HG02642 (cell line): Measurements from ENCODE around the gene SNX13.
"Not testable (repeated sequence)": the region's sequence is repeated elsewhere in the genome, so short reads cannot be mapped to it uniquely, and the experiment has no call there.

ENCODE experiments used
- ATAC-seq: cut with Tn5 transposase; IDR thresholded peaks from one replicate; pipeline ENCODE4 v1.9.1; 2021; ENCODE audit warnings: mild to moderate bottlenecking; ENCODE audit not compliant: unreplicated experiment, poor library complexity

SNX13 gene

DNA sequence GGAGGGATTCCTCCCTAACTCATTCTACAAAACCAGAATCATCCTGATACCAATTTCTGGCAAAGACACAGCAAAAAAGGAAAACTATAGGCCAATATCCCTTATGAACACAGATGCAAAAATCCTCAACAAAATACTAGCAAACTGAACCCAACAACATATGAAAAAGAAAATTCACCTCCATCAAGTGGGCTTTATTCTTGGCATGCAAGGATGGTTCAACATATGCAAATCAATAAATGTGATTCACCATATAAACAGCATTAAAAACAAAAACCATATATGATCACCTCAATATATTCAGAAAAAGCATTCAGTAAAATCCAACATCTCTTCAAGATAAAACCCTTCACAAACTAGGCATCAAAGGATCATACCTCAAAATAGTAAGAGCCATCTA is 23.5 kb downstream of the SNX13 start:
- no peak for ATAC-seq

DNA sequence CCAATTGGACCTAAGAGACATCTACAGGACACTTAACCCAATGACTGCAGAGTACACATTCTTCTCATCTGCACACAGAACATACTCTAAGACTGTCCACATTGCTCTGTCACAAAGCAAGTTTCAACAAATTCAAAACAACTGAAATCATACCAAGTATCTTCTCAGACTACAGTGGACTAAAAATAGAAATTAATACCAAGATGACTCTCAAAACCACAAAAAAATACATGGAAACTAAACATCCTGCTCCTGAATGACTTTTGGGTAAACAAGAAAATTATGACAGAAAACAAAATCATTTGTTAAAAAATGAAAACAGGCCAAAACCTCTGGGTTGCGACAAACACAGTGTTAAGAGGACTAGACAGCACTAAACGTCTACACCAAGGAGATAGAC is 24.5 kb downstream of the SNX13 start:
- no peak for ATAC-seq

DNA sequence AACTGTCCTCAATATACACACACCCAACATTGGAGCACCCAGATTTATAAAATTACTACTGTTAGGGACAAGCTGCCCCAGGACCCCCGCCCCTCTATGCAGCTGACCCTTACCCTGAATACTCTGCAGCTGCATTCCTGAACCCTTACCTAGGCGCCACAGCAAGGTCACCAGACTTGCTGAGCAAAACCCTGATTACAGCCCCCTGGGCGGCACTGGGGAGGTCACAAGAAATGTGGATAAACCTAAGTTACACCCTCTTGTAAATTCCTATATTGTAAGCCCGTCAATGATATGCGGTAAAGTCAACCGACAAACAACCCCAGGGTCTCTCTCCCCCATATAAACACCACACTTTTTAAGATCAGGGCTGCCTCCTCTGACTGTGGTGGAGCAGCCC is 25.1 kb downstream of the SNX13 start:
- ATAC-seq: no peak

DNA sequence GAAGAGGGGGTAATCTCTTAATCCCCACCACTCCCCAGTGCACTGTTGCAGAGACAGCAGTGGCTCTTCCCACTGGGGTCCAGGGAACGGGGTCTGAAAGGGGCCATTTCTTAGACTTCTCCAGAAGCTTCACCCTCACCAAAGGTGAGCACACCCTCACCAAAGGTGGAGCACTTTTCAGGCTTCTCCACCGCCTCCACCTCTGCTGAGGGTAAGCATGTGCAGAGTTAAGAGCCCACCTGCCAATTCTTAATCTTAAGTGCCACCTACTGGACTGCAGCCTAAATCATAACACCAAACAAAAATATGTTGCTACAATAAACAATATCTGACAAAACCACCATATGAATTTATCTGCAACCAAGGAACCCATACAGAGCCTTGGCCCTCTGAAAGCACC is 27.0 kb downstream of the SNX13 start:
- ATAC-seq: no peak

DNA sequence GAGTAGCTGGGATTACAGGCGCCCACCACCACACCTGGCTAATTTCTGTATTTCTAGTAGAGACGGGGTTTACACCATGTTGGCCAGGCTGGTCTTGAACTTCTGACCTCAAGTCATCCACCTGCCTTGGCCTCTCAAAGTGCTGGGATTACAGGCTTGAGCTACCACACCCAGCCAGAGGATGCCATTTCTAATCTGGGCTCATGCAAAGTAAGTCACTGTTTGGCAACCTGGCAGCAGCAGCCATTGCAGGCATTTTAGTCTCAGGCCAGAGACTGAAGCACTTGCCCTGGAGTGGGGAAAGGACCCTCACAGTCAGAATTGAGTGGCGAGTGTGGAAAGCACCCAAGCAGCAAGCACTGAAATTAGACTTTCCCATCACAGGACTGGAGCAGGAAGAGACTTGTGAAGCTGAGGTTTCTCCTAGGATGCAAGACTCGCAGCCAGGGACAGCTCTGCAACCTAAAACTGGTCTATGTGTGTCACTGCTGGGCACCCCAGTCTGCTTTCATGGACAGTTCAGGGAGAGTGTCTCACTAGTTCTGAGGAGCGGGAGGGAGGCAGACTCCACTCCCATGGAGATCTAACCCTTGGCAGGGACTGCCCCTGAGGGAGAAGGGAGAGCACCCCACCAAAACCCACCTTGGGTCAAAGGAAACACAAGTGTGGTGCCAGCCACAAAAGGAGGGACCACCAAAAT is 27.6 kb downstream of the SNX13 start:
- no peak for ATAC-seq

DNA sequence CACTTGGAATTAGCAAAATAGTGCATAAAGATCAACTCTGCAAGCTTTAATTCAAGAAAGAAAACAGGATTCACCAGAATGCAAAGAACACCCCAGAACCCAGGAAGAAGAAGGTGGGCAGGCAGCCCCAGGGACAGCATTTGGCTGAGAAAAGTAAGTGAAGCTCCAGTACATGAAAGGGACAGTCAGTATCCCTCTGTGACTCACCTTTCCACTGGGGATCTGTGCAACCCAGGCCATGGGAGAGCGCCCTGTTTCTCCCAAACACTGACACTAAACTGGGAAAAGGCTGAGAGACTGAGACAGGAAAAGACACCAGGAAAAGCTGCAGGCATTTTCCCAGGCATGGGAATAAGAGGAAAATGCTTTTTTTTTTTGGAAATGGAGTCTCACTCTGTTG is 28.2 kb downstream of the SNX13 start:
- no peak for ATAC-seq

DNA sequence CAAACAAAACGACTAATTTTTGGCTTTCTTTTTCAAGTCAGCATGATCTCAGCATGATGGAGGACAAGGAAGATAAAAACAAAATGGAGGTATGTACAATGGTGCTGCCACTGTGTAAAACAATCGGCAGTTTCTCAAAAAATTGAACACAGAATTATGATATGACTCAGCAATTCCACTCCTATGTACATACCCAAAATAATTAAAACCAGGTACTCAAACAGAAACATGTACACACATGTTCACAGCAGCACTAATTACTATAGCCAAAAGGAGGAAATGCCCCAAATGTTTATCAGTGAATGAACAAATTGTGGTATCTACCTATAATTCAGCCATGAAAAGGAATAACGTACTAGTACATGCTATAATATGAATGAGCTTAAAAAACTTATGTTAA is 29.9 kb downstream of the SNX13 start:
- ATAC-seq: no peak

DNA sequence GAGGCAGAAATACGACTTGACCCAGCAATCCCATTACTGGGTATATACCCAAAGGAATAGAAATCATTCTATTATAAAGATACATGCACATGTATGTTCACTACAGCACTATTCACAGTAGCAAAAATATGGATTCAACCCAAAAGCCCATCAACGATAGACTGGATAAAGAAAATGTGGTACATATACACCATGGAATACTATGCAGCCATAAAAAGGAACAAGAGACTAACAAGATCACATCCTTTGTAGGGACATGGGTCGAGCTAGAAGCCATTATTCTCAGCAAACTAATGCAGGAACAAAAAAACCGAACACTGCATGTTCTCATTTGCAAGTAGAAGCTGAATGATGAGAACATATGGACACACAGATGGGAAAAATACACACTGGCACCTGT is 31.0 kb downstream of the SNX13 start:
- ATAC-seq: not testable (repeated sequence)

DNA sequence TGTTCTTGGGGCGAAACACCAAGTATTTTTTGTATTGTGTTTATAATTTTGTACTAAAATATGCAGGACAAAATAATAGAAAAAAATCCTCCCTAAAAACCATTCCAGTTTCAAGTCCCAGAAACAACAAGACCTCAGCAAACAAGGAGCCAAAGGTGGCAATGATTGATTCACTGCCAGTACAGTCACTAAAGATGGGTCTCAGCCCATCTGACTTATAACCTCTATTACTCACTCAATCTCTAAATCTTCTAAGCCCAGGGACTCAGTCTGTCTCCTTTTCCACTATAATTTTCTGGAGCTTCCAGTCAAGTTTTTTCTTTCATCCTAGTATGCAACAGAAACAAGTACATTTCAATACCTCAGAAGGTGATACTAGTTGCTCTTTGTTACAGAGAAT is 33.3 kb downstream of the SNX13 start:
- ATAC-seq: no peak

DNA sequence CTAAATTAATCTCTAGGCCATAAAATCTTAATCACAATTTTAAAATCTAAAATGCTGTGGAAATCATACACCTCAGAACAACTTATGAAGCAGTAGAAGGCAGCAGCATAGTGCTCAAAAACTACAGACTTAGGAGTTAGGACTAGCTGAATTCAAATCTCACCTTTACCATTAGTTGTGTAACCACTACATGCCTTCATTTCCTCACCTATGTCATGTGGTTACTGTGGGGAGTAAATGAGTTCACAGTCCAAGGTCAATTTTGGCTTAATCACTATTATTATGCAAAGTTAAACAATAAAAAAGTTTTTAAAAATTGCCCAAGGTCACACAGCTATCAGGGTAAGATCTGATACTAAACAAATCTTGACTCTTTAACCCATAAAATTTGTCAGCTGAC is 37.0 kb downstream of the SNX13 start:
- no peak for ATAC-seq

DNA sequence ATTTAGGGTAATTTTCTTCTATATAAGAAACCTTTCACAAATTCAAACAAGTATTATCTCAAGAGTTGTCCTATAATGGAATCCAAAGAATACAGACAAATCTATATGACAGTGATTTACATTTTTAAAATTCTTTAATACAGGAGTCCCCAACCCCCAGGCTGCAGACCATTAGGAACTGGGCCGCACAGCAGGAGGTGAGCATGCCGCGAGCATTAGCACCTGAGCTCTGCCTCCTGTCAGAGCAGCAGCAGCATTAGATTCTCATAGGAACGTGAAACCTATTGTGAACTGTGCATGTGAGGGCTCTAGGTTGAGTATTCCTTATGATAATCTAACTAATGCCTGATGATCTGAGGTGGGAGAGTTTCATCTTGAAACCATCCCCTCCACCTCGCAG is 37.7 kb downstream of the SNX13 start:
- ATAC-seq: no peak

DNA sequence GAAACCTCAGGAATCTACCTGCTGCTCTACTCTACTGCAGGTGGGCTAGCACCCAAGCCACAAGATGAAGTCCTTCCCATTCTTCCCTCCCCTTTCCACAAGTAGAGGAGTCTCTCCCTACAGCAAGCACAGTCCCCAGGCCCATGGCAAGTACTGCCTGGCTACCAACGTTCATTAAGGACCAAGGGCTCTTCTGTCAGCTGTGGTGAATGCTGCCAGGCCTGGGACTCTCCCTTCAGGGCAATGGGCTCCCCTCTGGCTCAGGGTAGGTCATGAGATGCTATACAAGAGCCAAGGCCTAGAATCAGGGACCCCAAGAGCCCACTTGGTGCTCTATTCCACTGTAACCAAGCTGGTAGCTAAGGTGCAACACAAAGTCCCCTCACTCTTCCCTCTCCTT is 39.8 kb downstream of the SNX13 start:
- ATAC-seq: no peak

DNA sequence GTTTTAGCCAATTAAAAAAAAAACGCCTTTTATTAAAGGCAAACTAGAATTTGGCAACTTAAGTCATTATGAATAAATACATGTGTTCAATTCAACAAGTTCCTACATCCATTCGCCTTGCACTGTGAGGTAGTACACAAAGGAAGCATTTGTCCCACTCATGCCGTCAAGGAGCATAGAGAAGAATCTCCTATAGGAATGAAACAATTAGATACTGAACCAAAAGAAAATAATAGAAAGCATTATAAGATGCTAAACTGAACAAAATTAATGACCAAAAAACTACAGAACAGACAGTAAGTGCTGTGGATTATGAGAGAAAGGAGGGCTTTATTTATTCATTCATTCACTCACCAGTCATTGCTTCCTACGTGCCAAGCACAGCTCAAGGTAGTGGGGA is 42.2 kb downstream of the SNX13 start:
- ATAC-seq: no peak

DNA sequence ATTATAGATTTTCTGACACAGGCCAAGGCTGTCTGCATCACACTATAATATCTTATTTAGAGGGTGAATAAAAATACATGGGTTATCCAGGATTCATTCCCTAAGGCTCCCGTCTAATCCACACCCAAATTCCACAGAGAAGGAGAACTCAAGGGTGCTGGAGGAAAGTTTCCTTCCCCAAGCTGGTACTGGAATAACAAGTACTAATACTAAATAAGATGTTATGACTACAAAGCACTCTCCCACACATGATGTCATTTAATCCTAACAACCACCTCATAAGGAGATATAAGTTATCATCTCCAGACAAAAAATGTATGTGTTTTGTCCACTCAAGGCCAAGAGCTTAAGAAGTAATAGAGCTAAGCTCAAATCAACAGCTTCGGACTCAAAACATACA is 53.0 kb downstream of the SNX13 start:
- no peak for ATAC-seq

DNA sequence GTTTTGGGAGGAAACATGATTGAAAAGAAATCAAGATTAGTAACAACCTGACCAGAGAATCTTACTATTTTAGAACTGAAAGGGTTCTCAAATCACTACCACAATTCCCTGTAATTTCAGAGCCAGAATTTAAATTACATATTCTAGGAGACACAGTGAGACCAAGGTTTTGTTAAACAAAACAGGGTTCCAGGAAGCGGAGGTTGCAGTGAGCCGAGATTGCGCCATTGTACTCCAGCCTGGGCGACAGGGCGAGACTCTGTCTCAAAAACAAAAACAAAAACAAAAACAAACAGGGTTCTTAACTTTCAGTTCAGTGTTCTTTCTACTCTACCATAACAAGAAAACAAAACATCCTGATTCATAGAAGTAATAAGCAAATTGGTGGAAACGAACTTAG is 57.6 kb downstream of the SNX13 start:
- ATAC-seq: no peak

DNA sequence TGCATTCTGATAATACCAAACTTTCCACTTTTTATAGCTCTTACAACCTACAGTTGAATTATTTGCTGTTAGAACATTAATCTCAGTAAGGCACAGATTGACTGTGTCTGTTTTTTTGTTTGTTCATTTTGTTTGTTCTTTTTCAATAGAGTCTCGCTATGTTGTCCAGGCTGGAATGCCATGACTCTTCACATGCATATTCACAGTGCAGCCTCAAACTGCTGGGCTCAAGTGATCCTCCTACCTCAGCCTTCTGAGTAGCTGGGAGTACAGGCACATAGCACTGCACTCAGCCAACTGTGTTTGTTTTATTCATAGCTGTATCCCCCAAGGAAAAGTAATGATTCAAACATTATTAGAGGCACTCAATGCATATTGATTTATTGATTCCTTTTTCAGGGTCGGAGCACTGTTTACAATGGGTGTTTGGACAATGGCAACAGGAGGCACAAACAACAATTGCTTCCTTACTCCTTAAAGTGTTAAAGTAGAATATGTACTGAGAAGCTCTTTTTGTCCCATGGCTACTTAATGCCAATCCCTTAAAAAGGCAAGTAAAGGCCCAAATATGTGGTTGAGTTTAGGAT is 61.1 kb downstream of the SNX13 start:
- no peak for ATAC-seq

DNA sequence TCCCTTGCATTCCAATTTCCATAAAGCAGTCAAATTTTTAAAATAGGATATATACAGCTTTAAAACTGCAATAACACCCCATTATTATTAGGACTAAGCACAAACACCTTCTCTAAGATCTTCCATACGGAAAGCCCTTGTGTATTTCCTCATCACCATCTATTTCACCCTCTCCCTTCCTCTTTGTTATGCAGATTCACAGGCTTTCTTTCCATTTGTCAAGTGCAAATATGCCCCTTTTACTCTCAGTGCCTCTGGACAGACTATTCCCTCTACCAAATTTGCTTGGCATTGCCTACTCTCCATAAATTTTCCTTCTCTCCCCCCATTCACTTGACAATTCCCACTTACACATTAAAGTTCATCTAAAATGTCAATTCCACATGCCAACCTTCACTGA is 61.7 kb downstream of the SNX13 start:
- no peak for ATAC-seq

DNA sequence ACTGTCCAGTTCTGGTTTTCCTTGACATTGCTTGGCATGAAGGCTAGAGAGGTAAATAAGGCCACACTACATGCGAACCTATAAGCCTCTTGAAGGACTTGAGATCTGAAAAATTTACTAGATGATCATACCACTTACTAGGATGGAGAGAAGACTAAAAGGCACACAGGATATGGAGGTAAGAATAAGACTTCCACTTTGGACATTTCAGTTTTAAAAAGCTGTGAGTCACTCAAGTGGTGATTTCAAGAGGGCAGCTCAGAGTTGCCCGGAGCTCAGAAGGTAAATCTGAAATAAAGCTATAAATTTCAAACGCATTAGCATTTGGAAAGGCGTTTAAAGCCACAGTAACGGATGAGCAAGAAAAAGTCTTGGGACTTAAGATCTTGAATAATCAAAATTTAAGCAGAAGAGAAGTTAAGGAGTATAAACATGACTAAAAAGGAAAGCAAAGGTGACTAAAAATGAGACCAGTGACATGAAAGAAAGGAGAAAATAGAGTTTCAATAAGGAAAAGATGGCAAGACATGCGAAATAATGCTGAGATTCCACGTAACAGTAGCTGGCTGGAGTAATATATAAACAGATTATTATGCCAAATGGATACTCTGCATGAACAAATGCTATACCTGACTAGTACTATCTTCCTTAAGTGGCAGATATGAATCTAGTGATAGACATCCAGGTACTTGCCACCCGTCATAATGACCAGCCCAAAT is 68.3 kb downstream of the SNX13 start:
- no peak for ATAC-seq

DNA sequence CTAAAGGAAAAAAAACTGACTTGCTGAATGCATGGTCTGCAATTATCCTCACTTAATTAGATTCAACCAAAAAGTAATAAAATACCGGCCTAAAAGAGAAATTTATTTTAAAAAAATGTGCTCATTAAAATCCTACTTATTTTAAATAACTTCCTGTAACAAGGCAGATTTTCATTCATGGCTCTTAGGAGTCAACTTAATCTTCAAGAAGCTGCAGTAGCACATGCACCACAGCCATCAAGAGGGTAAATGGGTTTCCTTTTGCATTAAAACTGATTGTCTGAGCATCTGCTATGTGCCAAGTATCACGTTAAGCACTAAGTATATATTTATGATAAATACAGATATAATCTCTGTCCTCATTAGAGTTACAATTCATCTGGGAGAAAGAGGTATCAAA is 69.9 kb downstream of the SNX13 start:
- no peak for ATAC-seq

DNA sequence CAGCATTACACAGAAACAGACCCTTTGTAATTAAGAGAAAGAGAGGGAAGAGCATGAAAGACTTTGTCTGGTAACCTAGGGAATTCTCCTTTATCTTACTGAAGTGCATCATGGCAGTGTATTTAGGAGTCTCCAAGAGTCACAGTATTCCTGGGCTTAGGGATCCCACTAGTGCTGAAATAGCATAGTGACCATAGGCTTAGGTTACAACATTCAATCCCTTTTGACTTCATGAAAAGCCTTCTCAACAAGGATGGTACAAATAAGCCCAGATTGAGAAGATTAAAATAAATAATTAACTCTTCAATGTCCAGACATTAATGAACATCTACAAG is 76.5 kb downstream of the SNX13 start:
- ATAC-seq: no peak

DNA sequence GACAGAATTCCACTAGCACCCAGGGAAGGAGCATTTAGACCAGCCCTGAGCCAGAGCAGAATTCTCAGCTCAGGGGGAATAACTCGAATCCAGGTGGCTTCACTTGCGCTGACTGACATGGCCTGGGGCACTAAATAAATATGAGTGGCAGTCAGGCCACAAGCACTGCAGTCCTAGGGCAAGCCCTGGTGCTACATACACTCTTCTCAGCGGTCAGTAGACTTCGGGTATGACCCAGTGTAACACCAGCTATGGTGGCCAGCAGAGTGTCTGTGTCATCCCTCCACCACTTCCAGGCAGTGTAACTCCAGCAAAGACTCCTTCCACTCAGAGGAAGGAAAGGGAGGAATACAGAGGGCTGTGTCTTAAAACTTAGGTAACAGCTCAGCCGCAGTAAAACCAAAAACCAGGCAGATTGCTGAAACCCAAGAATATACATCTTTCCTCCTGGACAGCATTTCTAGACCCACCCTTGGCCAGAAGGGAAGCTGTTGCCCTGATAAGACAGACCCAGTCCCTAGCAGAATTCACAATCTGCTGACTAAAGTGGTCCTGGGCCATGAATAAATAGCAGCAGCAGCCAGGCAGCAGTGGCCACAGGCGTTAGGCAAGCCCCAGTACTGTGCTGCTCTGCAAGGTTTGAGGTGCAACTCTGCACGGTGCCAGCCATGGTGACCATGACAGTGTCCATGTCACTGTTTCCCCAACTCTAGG is 77.0 kb downstream of the SNX13 start:
- no peak for ATAC-seq
